HUES6 (cell line): ENCODE measurements around the gene CBX4.
A peak's percentile ranks its signal among the peaks of the same experiment; 100 is the strongest.

ENCODE experiments used
- H3K27ac ChIP-seq: 2 replicates; pipeline ENCODE4 v1.7.0; 2013; ENCODE audit warnings: low read depth, mild to moderate bottlenecking, low read length, inconsistent platforms
- H3K27me3 ChIP-seq: 2 replicates; pipeline ENCODE4 v1.6.1; 2013; ENCODE audit warnings: low read length; ENCODE audit not compliant: control insufficient read depth, insufficient read depth
- H3K36me3 ChIP-seq: 2 replicates; pipeline ENCODE4 v1.6.1; 2013; ENCODE audit warnings: low read length; ENCODE audit not compliant: control insufficient read depth, insufficient read depth
- H3K4me1 ChIP-seq: 2 replicates; pipeline ENCODE4 v1.6.1; 2013; ENCODE audit warnings: low read length; ENCODE audit not compliant: control insufficient read depth, insufficient read depth
- H3K4me3 ChIP-seq: 2 replicates; pipeline ENCODE4 v1.5.1; 2013; ENCODE audit warnings: low read depth, low read length
- H3K9ac ChIP-seq: one replicate; pipeline ENCODE4 v1.6.1; 2013; ENCODE audit warnings: mild to moderate bottlenecking, low read length
- H3K9me3 ChIP-seq: 2 replicates; pipeline ENCODE4 v1.6.1; 2013; ENCODE audit warnings: low read depth, low read length; ENCODE audit not compliant: control insufficient read depth, insufficient read depth

CBX4 gene

GRCh38 chr17:79808763-79809529, 30.3 kb downstream of the CBX4 start:
- H3K27me3 ChIP-seq: peaks cover 92% of the 10 kb centered on the region
- peak overlapping the region; percentile 33; the same call in 1 of the 2 replicates for H3K4me3 ChIP-seq
- peaks cover 39% of the 10 kb centered on the region for H3K4me1 ChIP-seq
- no peaks in the 10 kb centered on the region for H3K9me3 ChIP-seq
- peak overlapping the region; percentile 54 for H3K9ac ChIP-seq
- H3K27ac ChIP-seq: no peak overlapping the region
- no peaks in the 10 kb centered on the region for H3K36me3 ChIP-seq

DNA sequence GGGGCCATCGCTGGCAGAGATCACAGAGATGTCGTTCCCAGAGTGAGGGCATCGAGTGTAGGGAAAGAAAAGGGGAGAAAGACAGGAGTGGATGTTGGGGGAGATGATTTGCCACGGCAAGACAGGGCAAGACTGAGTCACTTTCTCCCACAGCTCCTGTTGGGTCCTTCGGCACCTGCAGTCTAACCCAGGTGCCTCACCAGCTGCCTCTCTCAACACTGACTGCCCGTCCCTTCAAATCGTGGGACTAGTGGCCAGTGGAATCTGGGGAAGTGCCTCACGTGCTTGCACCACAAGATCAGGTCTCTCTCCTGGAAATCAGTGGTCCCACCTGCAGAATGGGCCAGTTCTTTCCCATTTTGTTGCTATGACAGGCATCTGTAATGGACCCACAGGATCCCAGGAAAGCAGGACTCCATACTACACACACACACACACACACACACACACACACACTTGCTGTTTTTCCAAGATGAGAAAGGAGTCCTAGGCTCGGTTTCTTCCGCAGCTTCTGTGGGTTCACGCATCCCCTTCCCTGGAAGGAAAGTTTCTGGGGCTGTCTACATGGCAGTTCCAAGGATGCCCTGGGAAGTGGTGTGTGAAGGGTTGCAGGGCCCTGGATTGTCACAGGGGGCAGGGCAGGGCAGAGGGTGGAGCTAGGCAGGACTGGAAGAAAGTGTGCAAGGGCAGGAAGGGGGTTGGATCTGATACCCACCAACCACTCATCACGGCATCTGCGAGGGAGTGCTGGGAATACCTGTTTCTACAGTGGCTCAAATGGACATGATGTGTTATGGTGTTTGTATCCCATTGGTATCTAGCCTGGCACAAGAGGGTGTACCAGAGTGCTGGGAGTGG, 32.1 kb downstream of the CBX4 start:
- Histone ChIP-seq H3K9me3 (no peaks in the 10 kb centered on the region), H3K4me3 (no peak overlapping the region), H3K27me3 (peaks cover 97% of the 10 kb centered on the region), H3K36me3 (no peaks in the 10 kb centered on the region), H3K4me1 (peaks cover 39% of the 10 kb centered on the region), H3K9ac (no peak overlapping the region), H3K27ac (no peak overlapping the region)

GRCh38 chr17:79806446-79806760, 32.8 kb downstream of the CBX4 start:
- H3K9me3 ChIP-seq: no peaks in the 10 kb centered on the region
- peaks cover 97% of the 10 kb centered on the region for H3K27me3 ChIP-seq
- H3K36me3 ChIP-seq: no peaks in the 10 kb centered on the region
- peaks cover 36% of the 10 kb centered on the region for H3K4me1 ChIP-seq
- H3K27ac ChIP-seq: no peak overlapping the region
- H3K4me3 ChIP-seq: no peak overlapping the region
- H3K9ac ChIP-seq: no peak overlapping the region

GRCh38 chr17:79804856-79805696, 34.2 kb downstream of the CBX4 start:
- peaks cover 98% of the 10 kb centered on the region for H3K27me3 ChIP-seq
- no peak overlapping the region for H3K4me3 ChIP-seq
- H3K9me3 ChIP-seq: no peaks in the 10 kb centered on the region
- peaks cover 36% of the 10 kb centered on the region for H3K4me1 ChIP-seq
- no peaks in the 10 kb centered on the region for H3K36me3 ChIP-seq
- H3K9ac ChIP-seq: no peak overlapping the region
- H3K27ac ChIP-seq: no peak overlapping the region

DNA sequence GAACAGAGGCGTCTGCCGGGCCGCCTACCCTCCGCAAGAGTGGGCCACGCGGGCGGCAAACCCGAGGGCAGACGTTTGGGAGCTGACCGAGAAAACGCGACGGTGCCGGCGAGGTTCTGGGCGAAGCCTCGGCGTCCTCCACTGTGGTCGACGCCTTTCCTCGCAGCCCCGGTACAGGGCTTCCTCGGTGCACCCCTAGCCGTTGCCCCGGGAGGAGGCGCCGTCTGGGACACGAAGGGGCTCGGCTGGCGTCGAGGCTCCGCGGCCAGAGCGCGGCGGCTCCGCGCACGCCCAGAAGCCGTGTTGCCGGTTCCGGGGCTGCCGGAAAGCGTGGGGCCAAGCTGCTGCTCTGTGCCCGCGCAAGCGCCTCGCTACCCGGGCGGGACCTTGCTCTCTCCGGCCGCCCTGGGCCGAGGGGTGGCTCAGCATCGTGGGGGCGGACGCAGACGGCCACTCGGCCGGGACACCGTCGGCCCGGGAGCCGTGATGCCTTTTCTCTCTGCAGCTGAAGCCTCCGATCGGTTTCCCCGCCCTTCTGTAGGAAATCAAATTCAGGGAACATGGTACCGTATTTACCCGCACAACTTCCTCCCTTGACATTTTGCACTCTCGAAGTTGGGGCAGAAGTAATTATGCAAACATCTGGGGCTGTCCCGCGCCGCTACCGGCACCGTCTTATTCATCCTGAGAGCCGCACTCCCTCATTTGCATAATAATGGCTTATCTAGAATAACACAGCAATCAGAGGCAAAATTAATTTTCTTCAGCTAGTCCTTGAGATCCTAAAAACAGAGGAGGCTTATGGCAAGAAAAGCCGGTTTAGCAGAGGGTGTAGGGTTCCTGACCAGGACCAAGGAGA, 35.0 kb downstream of the CBX4 start:
- Histone ChIP-seq H3K36me3 (no peaks in the 10 kb centered on the region), H3K27ac (no peak overlapping the region), H3K9ac (no peak overlapping the region), H3K9me3 (no peaks in the 10 kb centered on the region), H3K4me3 (peak overlapping the region; percentile 23; the same call in 1 of the 2 replicates), H3K27me3 (peaks cover 100% of the 10 kb centered on the region), H3K4me1 (peaks cover 39% of the 10 kb centered on the region)

- Histone ChIP-seq H3K36me3 (no peaks in the 10 kb centered on the region), H3K27ac (no peak overlapping the region), H3K4me3 (no peak overlapping the region; the same call in 1 of the 2 replicates), H3K4me1 (peaks cover 39% of the 10 kb centered on the region), H3K9ac (no peak overlapping the region), H3K9me3 (no peaks in the 10 kb centered on the region), H3K27me3 (peaks cover 100% of the 10 kb centered on the region)
Observed at GRCh38 chr17:79803421-79803996, 35.7 kb downstream of the CBX4 start.

GRCh38 chr17:79802736-79803420, 36.4 kb downstream of the CBX4 start:
- Histone ChIP-seq H3K27ac (no peak overlapping the region), H3K36me3 (no peaks in the 10 kb centered on the region), H3K4me3 (0 out of 2 replicates have a peak overlapping the region, but pooled peaks have one; percentile 8), H3K4me1 (peaks cover 44% of the 10 kb centered on the region), H3K9ac (no peak overlapping the region), H3K9me3 (no peaks in the 10 kb centered on the region), H3K27me3 (peaks cover 100% of the 10 kb centered on the region)

GRCh38 chr17:79802039-79802735, 37.1 kb downstream of the CBX4 start:
- Histone ChIP-seq H3K36me3 (no peaks in the 10 kb centered on the region), H3K9ac (no peak overlapping the region), H3K4me3 (0 out of 2 replicates have a peak overlapping the region, but pooled peaks have one; percentile 8), H3K9me3 (no peaks in the 10 kb centered on the region), H3K27me3 (peaks cover 96% of the 10 kb centered on the region), H3K4me1 (peaks cover 44% of the 10 kb centered on the region), H3K27ac (no peak overlapping the region)
